ENCODE data around the gene PROM1.

Gene PROM1

DNA sequence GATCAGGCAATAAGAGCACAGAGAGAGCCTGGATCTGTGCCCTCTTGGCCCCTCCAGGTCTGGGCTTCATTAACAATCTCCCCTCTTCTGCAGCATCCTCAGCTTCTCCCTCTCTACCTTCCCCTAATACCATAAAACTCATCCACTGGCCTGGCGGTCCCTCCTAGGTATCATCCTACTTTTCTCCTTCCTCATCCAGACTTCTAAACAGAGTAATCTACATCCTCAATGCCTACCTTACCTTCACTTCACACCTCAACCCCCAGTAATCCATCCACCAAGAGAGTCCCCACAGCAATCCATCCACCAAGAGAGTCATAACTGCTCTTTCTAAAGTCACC is 162.3 kb downstream of the PROM1 start:
- TF ChIP-seq EZH2phosphoT487 (IDR thresholded peaks at IDR 0.05; ENCODE audit: low read length) (no peak), EZH2 (optimal IDR thresholded peaks at IDR 0.05; ENCODE audit: low read depth, low read length) (no peak), CTCF (IDR thresholded peaks at IDR 0.05; ENCODE audit: low read length) (no peak)
- Histone ChIP-seq H3K4me3 (ENCODE audit: low read length) (no peak overlapping the region), H4K20me1 (ENCODE audit: insufficient read depth, low read length) (no peaks in the 10 kb centered on the region), H3F3A (ENCODE audit: insufficient read depth, low read length) (no peaks in the 10 kb centered on the region), H3K27ac (ENCODE audit: low read length) (no peak overlapping the region), H3K4me1 (ENCODE audit: low read length) (no peaks in the 10 kb centered on the region), H3K9ac (ENCODE audit: low read length) (no peak overlapping the region), H3K27me3 (replicated peaks; ENCODE audit: insufficient read depth, low read length) (no peaks in the 10 kb centered on the region), H3K36me3 (replicated peaks; ENCODE audit: insufficient read depth, low read length) (no peaks in the 10 kb centered on the region), H2AFZ (ENCODE audit: low read length) (no peak overlapping the region), H3K9me3 (replicated peaks; ENCODE audit: insufficient read depth, low read length) (no peaks in the 10 kb centered on the region), H3K4me2 (ENCODE audit: low read depth, low read length) (no peak overlapping the region), H3K9me2 (replicated peaks; ENCODE audit: insufficient read depth, low read length) (no peaks in the 10 kb centered on the region), H3K79me2 (ENCODE audit: low read length) (no peaks in the 10 kb centered on the region)
- DNase-seq: no peak

- no peak for TF ChIP-seq EZH2 (optimal IDR thresholded peaks at IDR 0.05; ENCODE audit: low read depth, low read length)
- no peak for TF ChIP-seq CTCF (IDR thresholded peaks at IDR 0.05; ENCODE audit: low read length)
- Histone ChIP-seq H3K4me3 (ENCODE audit: low read length) (no peak overlapping the region), H3K9me3 (replicated peaks; ENCODE audit: insufficient read depth, low read length) (no peaks in the 10 kb centered on the region)
These were observed 162.9 kb downstream of the PROM1 start for GRCh38 chr4:15920723-15921591.

GRCh38 chr4:15918484-15919129 is 165.2 kb downstream of the PROM1 start:
- H3K27me3 ChIP-seq (replicated peaks; ENCODE audit: insufficient read depth, low read length): no peaks in the 10 kb centered on the region
- no peak overlapping the region for H3K9ac ChIP-seq (ENCODE audit: low read length)
- no peak overlapping the region for H2AFZ ChIP-seq (ENCODE audit: low read length)
- H4K20me1 ChIP-seq (ENCODE audit: insufficient read depth, low read length): no peaks in the 10 kb centered on the region
- no peak for DNase-seq
- no peaks in the 10 kb centered on the region for H3K9me2 ChIP-seq (replicated peaks; ENCODE audit: insufficient read depth, low read length)
- no peak overlapping the region for H3K4me2 ChIP-seq (ENCODE audit: low read depth, low read length)
- H3K4me1 ChIP-seq (ENCODE audit: low read length): no peaks in the 10 kb centered on the region
- TF ChIP-seq EZH2 (optimal IDR thresholded peaks at IDR 0.05; ENCODE audit: low read depth, low read length) (no peak), CTCF (IDR thresholded peaks at IDR 0.05; ENCODE audit: low read length) (no peak), EZH2phosphoT487 (IDR thresholded peaks at IDR 0.05; ENCODE audit: low read length) (no peak)
- H3K27ac ChIP-seq (ENCODE audit: low read length): no peak overlapping the region
- no peaks in the 10 kb centered on the region for H3K36me3 ChIP-seq (replicated peaks; ENCODE audit: insufficient read depth, low read length)
- no peaks in the 10 kb centered on the region for H3F3A ChIP-seq (ENCODE audit: insufficient read depth, low read length)
- H3K79me2 ChIP-seq (ENCODE audit: low read length): no peaks in the 10 kb centered on the region
- H3K4me3 ChIP-seq (ENCODE audit: low read length): no peak overlapping the region
- no peaks in the 10 kb centered on the region for H3K9me3 ChIP-seq (replicated peaks; ENCODE audit: insufficient read depth, low read length)

More at GRCh38 chr4:15920723-15921591, 162.9 kb downstream of the PROM1 start:
- no peak overlapping the region for H3K4me2 ChIP-seq (ENCODE audit: low read depth, low read length)
- no peaks in the 10 kb centered on the region for H3K36me3 ChIP-seq (replicated peaks; ENCODE audit: insufficient read depth, low read length)
- no peak overlapping the region for H2AFZ ChIP-seq (ENCODE audit: low read length)
- no peaks in the 10 kb centered on the region for H3F3A ChIP-seq (ENCODE audit: insufficient read depth, low read length)
- DNase-seq: no peak
- no peaks in the 10 kb centered on the region for H3K27me3 ChIP-seq (replicated peaks; ENCODE audit: insufficient read depth, low read length)
- H3K9me2 ChIP-seq (replicated peaks; ENCODE audit: insufficient read depth, low read length): no peaks in the 10 kb centered on the region
- H3K79me2 ChIP-seq (ENCODE audit: low read length): no peaks in the 10 kb centered on the region
- no peak overlapping the region for H3K9ac ChIP-seq (ENCODE audit: low read length)
- no peak overlapping the region for H3K27ac ChIP-seq (ENCODE audit: low read length)
- H4K20me1 ChIP-seq (ENCODE audit: insufficient read depth, low read length): no peaks in the 10 kb centered on the region
- no peaks in the 10 kb centered on the region for H3K4me1 ChIP-seq (ENCODE audit: low read length)
